DMS53 treated with DMSO at 0.1 percent for 48 hours (cell line): ENCODE data around the gene DAO.

Experiments
- DNase-seq: peaks from one replicate; lab custom pipeline; 2025; ENCODE audit not compliant: unreplicated experiment; lab: John Stamatoyannopoulos, UW

The DAO gene

DNA sequence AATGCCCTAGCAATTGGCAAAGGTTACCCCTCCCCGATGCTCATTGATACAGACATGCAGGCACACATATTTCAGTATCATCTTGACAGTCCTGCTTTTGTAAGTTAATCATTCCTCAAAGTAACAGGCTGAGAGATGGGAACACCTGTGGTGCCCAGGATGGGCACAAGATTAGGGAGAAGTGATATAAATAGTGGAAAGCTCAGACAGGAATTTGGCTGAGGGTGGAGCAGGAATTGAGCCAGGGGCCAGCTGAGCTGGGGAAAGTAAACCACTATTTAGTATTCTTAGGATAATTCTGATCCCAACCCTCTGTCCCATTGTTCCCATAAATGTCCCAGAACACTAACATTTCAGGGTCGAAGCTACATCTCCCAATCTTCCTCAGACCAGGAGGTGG, 38.3 kb downstream of the DAO start:
- DNase-seq = no peak

DNA sequence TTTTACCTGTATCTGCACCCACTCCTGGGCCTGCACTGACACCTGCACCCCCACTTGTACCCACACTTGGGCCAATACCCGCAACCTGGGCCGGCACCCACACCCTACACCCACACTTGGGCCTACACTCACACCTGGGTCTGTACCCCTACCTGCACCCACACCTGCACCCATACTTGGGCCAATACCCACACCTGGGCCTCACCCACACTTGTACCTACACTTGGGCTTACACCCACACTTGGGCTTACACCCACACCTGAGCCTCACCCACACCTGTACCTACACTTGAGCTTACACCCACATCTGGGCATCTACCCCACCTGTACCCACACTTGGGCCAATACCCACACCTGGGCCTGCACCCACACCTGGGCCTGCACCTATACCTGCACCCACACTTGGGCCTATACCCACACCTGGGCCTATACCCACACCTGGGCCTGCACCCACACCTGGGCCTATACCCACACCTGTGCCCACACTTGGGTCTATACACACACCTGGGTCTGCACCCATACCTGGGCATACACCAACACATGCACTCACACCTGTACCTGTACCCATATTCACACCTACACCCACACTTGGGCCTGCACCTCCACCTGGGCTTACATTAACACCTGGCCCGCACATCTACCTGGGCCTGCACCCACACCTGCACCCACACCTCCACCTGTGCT, 39.2 kb downstream of the DAO start:
- DNase-seq = no peak

DNA sequence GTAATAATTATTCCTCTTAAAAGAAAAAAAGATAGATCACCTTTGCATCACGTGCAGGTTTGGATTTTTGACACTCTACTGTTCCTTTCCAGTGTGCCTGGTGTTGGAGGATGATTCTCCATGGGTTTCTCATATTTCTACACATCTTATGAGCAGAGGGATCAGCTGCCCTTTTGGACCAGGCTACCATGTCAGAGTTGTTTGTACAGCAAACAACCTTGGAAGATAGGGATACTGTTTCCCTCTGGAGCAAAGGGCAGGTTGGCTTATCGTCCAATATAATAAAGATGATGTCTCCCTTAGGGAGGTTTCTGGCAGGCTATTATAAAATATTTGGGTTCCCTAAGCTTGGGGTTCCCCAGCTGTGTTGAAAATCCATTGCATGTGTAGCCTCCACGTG, 42.1 kb downstream of the DAO start:
- peak; percentile 10 for DNase-seq

GRCh38 chr12:108922918-108923317, 43.0 kb downstream of the DAO start:
- DNase-seq = no peak

GRCh38 chr12:108928695-108929094, 48.8 kb downstream of the DAO start:
- no peak for DNase-seq

GRCh38 chr12:108930155-108930554, 50.3 kb downstream of the DAO start:
- no peak for DNase-seq

DNA sequence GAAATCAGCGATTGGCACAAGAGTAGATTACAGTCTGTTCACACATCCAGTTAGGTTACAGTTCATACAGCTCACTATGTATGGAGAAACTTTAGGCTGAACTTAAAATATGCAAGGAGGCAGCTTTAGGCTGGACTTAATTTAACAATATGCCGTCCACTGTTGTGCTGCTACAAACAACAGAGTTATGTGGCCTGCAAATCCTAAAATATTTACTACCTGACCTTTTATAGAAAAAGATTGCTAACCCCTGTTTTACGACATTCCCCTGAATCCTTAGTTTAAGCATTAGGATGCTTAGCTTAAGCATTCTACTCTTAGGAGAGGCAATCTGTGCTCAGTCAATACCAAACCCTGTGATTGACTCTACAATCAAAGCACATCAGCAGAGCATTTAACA, 50.9 kb downstream of the DAO start:
- DNase-seq = no peak

DNA sequence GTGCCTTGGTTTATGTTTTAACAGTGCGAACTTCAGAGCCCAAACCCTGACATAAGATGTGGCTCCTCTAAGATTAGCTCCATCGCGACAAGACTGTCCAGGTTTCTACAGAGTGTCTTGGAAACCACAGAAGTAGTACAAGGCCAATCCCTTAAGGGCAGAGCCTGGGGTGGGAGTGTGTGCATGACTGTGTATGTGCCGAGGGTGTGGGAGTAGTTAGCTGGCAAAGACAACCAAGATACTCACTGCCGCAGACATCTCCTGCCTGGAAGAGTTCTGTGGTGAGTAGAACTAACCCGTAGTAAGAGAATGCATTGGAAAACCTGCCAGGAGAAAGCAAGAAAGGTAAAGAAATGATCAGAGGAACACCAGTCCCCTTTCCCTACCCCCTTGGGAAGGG, 54.1 kb downstream of the DAO start:
- no peak for DNase-seq

DNA sequence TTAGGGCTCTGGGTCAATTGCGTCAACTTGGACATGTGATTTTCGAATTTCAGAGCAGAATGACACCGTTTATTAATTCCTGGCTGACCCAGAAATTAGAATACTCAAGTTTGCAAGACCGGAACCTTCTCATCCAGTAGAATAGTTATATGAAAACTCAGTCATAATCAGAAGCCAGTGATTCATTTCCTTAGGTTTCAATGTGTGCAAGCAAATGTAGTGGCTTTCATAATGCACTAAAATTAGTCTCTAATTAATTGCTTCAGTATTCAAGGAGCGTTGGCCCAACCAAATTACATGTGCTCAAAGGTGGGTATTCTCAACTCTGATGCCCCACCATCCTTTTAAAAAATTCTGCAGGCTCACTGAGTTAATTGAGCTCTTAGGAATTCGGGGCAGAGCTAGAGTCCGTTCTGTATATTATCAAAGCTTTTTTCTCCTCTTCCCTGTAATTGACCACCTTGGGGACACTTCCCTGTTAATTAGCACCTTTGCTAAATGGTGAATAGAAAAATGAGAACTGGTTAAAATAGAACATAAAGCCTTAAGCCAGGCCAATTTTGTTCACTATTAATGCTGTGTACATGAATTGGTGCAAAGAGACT, 55.4 kb downstream of the DAO start:
- no peak for DNase-seq

GRCh38 chr12:108938247-108938924, 58.5 kb downstream of the DAO start:
- DNase-seq = no peak

- DNase-seq = no peak
Measured at GRCh38 chr12:108939594-108939993, 59.7 kb downstream of the DAO start.

DNA sequence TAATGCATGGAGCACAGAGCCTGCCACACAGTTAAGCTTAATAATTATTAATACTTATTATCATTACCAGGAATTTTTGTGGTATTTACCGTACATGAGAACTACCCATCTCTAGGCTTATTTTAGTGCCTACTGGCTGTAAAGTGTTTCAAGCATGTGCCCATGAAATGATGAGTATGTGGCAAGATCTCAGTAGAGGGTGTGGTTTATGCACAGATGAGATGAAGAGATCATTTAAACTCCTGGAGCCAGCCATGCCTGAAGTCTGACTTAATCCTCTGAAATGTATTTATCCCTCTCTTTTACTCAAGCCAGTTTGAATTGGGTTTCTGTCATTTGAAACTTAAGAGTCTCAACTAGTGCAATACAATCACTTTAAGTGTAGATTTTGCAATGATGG, 60.2 kb downstream of the DAO start:
- DNase-seq = no peak

DNA sequence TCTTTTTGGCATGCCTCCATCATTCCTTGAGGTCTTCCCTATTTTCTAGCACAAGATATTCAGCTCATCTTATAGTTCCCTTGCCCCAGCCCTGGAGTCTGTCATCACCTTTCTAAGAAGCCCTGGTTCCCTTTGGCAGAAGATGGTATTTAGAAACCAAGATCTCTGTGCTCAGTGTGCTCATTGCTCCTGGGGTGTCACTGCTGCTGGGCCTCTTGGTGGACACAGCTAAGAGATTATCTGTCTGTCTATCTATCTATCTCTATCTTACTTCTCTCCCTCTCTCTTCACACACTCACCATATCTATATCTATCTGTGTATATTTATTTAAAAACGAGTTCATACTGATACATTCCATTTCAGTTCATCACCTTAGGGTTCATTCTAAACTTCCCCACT, 67.2 kb downstream of the DAO start:
- no peak for DNase-seq

DNA sequence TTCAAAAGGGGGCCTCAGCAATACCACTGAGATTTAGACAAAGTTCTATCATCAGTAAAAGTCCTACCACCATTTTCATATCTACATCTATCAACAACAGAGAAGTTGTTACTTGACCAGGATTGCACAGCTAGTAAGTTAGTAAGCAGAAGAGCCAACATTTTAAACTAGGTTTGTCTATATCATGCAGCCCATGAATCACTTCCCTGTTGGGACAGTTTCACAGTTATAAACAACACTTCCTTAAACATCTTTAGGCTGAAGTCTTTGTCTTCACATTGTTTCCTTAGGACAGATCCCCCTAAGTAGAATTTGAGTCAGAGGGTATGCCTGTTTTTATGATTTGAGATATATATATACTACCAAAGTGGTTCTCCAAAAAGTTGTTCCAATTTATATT, 68.5 kb downstream of the DAO start:
- no peak for DNase-seq

- DNase-seq = no peak
Measured at GRCh38 chr12:108949976-108950375, 70.1 kb downstream of the DAO start.
